Measurements from ENCODE around the gene ESR2.
"Not testable (repeated sequence)": the region's sequence is repeated elsewhere in the genome, so short reads cannot be mapped to it uniquely, and the experiment has no call there.

The ESR2 gene

GRCh38 chr14:64220466-64220865 lies 73.7 kb downstream of the ESR2 start:
- no peak for DNase-seq (ENCODE audit: low read depth)

GRCh38 chr14:64220056-64220455 lies 74.1 kb downstream of the ESR2 start:
- no peak for DNase-seq (ENCODE audit: low read depth)

- DNase-seq (ENCODE audit: low read depth): no peak
These were observed 75.6 kb downstream of the ESR2 start for GRCh38 chr14:64218344-64219240.

GRCh38 chr14:64217834-64218233 lies 76.3 kb downstream of the ESR2 start:
- no peak for DNase-seq (ENCODE audit: low read depth)

GRCh38 chr14:64217308-64217707 lies 76.9 kb downstream of the ESR2 start:
- DNase-seq (ENCODE audit: low read depth): no peak

GRCh38 chr14:64215978-64216377 lies 78.2 kb downstream of the ESR2 start:
- DNase-seq (ENCODE audit: low read depth): no peak

GRCh38 chr14:64215274-64215673 lies 78.9 kb downstream of the ESR2 start:
- DNase-seq (ENCODE audit: low read depth): no peak

GRCh38 chr14:64213853-64214570 lies 80.2 kb downstream of the ESR2 start:
- no peak for DNase-seq (ENCODE audit: low read depth)

GRCh38 chr14:64213086-64213485 lies 81.1 kb downstream of the ESR2 start:
- no peak for DNase-seq (ENCODE audit: low read depth)

- DNase-seq (ENCODE audit: low read depth): no peak
These were observed 81.5 kb downstream of the ESR2 start for GRCh38 chr14:64212666-64213065.

GRCh38 chr14:64210912-64211311 lies 83.3 kb downstream of the ESR2 start:
- DNase-seq (ENCODE audit: low read depth): not testable (repeated sequence)

- no peak for DNase-seq (ENCODE audit: low read depth)
These were observed 84.0 kb downstream of the ESR2 start for GRCh38 chr14:64210216-64210615.

- peak; percentile 8 for DNase-seq (ENCODE audit: low read depth)
These were observed 84.6 kb downstream of the ESR2 start for GRCh38 chr14:64209444-64210131.

GRCh38 chr14:64208981-64209380 lies 85.2 kb downstream of the ESR2 start:
- DNase-seq (ENCODE audit: low read depth): no peak

- DNase-seq (ENCODE audit: low read depth): no peak
These were observed 85.9 kb downstream of the ESR2 start for GRCh38 chr14:64208261-64208660.

GRCh38 chr14:64203366-64204006 lies 90.7 kb downstream of the ESR2 start:
- no peak for DNase-seq (ENCODE audit: low read depth)

GRCh38 chr14:64202716-64203115 lies 91.5 kb downstream of the ESR2 start:
- no peak for DNase-seq (ENCODE audit: low read depth)

- DNase-seq (ENCODE audit: low read depth): no peak
These were observed 92.1 kb downstream of the ESR2 start for GRCh38 chr14:64201921-64202545.

- no peak for DNase-seq (ENCODE audit: low read depth)
These were observed 92.9 kb downstream of the ESR2 start for GRCh38 chr14:64201296-64201695.

GRCh38 chr14:64200170-64200569 lies 94.0 kb downstream of the ESR2 start:
- no peak for DNase-seq (ENCODE audit: low read depth)

- no peak for DNase-seq (ENCODE audit: low read depth)
These were observed 95.7 kb downstream of the ESR2 start for GRCh38 chr14:64198486-64198885.

GRCh38 chr14:64197996-64198395 lies 96.2 kb downstream of the ESR2 start:
- no peak for DNase-seq (ENCODE audit: low read depth)
